Measurements from ENCODE around the gene TPST2. TPM values are rescaled to one million over a fixed set of nuclear protein-coding genes. Genes with fewer than 3 reads are reported as not detected.
A peak's percentile ranks its signal among the peaks of the same experiment; 100 is the strongest.

The TPST2 gene
- total and polyA plus RNA-seq, 3 donors from 2014 or later = 32.8 to 218 (median 169) TPM

DNA sequence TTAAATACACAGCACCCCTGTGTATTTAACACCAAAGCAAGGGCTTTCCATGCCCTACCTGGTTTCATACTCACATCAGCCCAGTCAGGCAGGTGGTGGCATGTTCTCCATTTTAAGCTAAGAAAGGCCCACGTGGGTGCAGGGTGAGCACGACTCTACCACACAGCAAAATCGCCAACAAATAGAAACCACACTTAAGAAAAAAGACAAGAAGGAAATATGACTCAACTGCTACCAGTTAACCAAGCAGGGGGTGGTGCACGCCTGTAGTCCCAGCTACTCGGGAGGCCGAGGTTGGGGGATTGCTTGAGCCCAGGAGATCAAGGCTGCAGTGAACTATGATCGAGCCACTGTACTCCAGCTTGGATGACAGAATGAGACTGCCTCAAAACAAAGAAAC lies 42.5 kb downstream of the TPST2 start:
- DNase-seq = no peak
- peaks cover 20% of the 10 kb centered on the region for H3K4me1 ChIP-seq
- no peaks in the 10 kb centered on the region for H3K9me3 ChIP-seq
- no peak overlapping the region for H3K4me3 ChIP-seq
- TF ChIP-seq, protein P1, sequence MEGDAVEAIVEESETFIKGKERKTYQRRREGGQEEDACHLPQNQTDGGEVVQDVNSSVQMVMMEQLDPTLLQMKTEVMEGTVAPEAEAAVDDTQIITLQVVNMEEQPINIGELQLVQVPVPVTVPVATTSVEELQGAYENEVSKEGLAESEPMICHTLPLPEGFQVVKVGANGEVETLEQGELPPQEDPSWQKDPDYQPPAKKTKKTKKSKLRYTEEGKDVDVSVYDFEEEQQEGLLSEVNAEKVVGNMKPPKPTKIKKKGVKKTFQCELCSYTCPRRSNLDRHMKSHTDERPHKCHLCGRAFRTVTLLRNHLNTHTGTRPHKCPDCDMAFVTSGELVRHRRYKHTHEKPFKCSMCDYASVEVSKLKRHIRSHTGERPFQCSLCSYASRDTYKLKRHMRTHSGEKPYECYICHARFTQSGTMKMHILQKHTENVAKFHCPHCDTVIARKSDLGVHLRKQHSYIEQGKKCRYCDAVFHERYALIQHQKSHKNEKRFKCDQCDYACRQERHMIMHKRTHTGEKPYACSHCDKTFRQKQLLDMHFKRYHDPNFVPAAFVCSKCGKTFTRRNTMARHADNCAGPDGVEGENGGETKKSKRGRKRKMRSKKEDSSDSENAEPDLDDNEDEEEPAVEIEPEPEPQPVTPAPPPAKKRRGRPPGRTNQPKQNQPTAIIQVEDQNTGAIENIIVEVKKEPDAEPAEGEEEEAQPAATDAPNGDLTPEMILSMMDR (IDR thresholded peaks at IDR 0.05) = no peak
- TF ChIP-seq POLR2A (IDR thresholded peaks at IDR 0.05) = no peak
- intact Hi-C loops (cut with DNase I; ENCODE audit: low total_unique reads) = no loop called here
- no peaks in the 10 kb centered on the region for H3K27me3 ChIP-seq
- WGBS, 2 donors = 84 to 89% methylated on average over 7 of the region's 7 CpGs
- H3K27ac ChIP-seq = no peak overlapping the region
- no peaks in the 10 kb centered on the region for H3K36me3 ChIP-seq (ENCODE audit: low read depth, missing control alignments)

GRCh38 chr22:26546282-26546681 lies 43.6 kb downstream of the TPST2 start:
- Histone ChIP-seq H3K4me1 (peaks cover 20% of the 10 kb centered on the region), H3K27ac (peak overlapping the region in 1 of 2 donors; percentile 14), H3K27me3 (no peaks in the 10 kb centered on the region), H3K4me3 (no peak overlapping the region), H3K36me3 (ENCODE audit: low read depth, missing control alignments) (no peaks in the 10 kb centered on the region), H3K9me3 (no peaks in the 10 kb centered on the region)
- no peak for DNase-seq
- TF ChIP-seq, protein P1 (IDR thresholded peaks at IDR 0.05) = no peak
- no peak for TF ChIP-seq POLR2A (IDR thresholded peaks at IDR 0.05)
- 76 to 90% methylated on average over 4 to 5 of the region's 5 CpGs for WGBS, 2 donors
- intact Hi-C loops (cut with DNase I; ENCODE audit: low total_unique reads) = no loop called here

- intact Hi-C loops (cut with DNase I; ENCODE audit: low total_unique reads) = no loop called here
- no peak for DNase-seq
- no peak for TF ChIP-seq POLR2A (IDR thresholded peaks at IDR 0.05)
Observed at GRCh38 chr22:26545827-26546226, 44.1 kb downstream of the TPST2 start.

DNA sequence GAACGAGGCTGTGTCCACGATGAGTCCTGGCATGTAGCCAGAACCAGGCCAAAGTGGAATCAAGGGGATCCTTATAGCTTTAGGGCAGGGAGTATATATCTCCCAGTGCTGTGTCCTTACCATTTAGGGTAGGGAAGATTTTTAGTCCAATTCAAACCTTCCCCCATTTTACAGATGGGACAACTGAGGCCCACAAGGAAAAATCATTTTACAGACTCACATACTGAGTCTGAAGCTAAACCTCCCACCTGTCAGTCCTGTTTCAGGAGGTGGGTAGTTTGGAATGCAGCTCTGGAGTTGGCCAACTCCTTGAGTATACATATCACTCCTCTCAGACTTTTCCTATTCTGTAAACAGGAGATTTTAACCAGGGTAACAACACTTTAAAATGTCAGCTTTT lies 44.5 kb downstream of the TPST2 start:
- Histone ChIP-seq H3K4me1 (peaks cover 16% of the 10 kb centered on the region), H3K27me3 (no peaks in the 10 kb centered on the region), H3K36me3 (ENCODE audit: low read depth, missing control alignments) (no peaks in the 10 kb centered on the region), H3K4me3 (no peak overlapping the region), H3K9me3 (no peaks in the 10 kb centered on the region), H3K27ac (no peak overlapping the region)
- no peak for TF ChIP-seq POLR2A (IDR thresholded peaks at IDR 0.05)
- TF ChIP-seq, protein P1 (IDR thresholded peaks at IDR 0.05) = no peak
- intact Hi-C loops (cut with DNase I; ENCODE audit: low total_unique reads) = no loop called here
- 68 to 85% methylated on average over 2 of the region's 2 CpGs for WGBS, 2 donors
- no peak for DNase-seq

More at GRCh38 chr22:26545827-26546226, 44.1 kb downstream of the TPST2 start:
- no peak overlapping the region for H3K4me3 ChIP-seq
- 87 to 92% methylated on average over 5 of the region's 5 CpGs for WGBS, 2 donors
- H3K27me3 ChIP-seq = no peaks in the 10 kb centered on the region
- H3K9me3 ChIP-seq = no peaks in the 10 kb centered on the region
- H3K27ac ChIP-seq = no peak overlapping the region
- H3K36me3 ChIP-seq (ENCODE audit: low read depth, missing control alignments) = no peaks in the 10 kb centered on the region
- peaks cover 20% of the 10 kb centered on the region for H3K4me1 ChIP-seq

DNA sequence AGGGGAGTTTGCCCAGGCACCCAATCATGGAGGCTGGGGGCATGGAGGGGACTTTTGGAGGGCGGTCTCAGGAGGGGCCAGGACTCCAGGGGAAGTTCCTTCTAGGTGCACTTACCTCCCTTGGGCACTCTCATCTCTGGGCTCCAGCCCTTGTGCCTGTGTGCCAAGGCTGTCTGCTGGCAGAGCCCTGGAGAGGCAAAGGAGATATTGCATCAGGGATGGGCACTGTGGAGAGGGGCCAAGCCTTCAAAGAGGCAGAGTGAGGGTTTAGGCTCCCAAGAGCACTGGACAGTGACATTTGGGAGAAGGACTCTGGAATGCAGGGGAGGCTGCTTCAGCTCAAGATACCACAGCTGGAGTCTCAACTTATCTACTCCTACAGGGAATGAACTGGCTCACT lies 45.4 kb downstream of the TPST2 start:
- DNase-seq = no peak
- H3K9me3 ChIP-seq = no peaks in the 10 kb centered on the region
- WGBS, 2 donors = 80% methylated on average over 1 of the region's 1 CpG; no CpG with 5 or more reads in 1 of the 2 donors
- peaks cover 12% of the 10 kb centered on the region for H3K4me1 ChIP-seq
- no peak overlapping the region for H3K4me3 ChIP-seq
- H3K27me3 ChIP-seq = no peaks in the 10 kb centered on the region
- H3K27ac ChIP-seq = no peak overlapping the region
- TF ChIP-seq, protein P1 (IDR thresholded peaks at IDR 0.05) = no peak
- TF ChIP-seq POLR2A (IDR thresholded peaks at IDR 0.05) = no peak
- intact Hi-C loops (cut with DNase I; ENCODE audit: low total_unique reads) = no loop called here
- H3K36me3 ChIP-seq (ENCODE audit: low read depth, missing control alignments) = no peaks in the 10 kb centered on the region

Data from testis (tissue), 3 donors.